HG03196 (cell line): ENCODE measurements around the gene STRA8.

ENCODE experiments used
- ATAC-seq: cut with Tn5 transposase; IDR thresholded peaks from one replicate; pipeline ENCODE4 v1.9.1; 2021; ENCODE audit not compliant: unreplicated experiment

Gene STRA8

GRCh38 chr7:135233570-135233969, at the start of gene STRA8:
TSS of gene STRA8 (plus strand) at chr7:135233838. CDS start at chr7:135240525, 6,687 bp downstream.
- ATAC-seq = no peak

GRCh38 chr7:135184254-135184841, 49.3 kb upstream of the STRA8 start:
- no peak for ATAC-seq

GRCh38 chr7:135185471-135186260, 48.0 kb upstream of the STRA8 start:
- no peak for ATAC-seq

- ATAC-seq = no peak
These were observed 47.4 kb upstream of the STRA8 start for GRCh38 chr7:135186261-135186540.

GRCh38 chr7:135186841-135187253, 46.8 kb upstream of the STRA8 start:
- ATAC-seq = peak; percentile 56

- ATAC-seq = peak; percentile 47
These were observed 45.2 kb upstream of the STRA8 start for GRCh38 chr7:135188298-135188984.

- ATAC-seq = no peak
These were observed 44.4 kb upstream of the STRA8 start for GRCh38 chr7:135189221-135189662.

- ATAC-seq = no peak
These were observed 43.7 kb upstream of the STRA8 start for GRCh38 chr7:135189961-135190360.

- no peak for ATAC-seq
These were observed 42.9 kb upstream of the STRA8 start for GRCh38 chr7:135190703-135191102.

- no peak for ATAC-seq
These were observed 40.6 kb upstream of the STRA8 start for GRCh38 chr7:135192914-135193536.

GRCh38 chr7:135193615-135194081, 40.0 kb upstream of the STRA8 start:
- ATAC-seq = no peak

- no peak for ATAC-seq
These were observed 39.0 kb upstream of the STRA8 start for GRCh38 chr7:135194494-135195095.

- ATAC-seq = no peak
These were observed 38.5 kb upstream of the STRA8 start for GRCh38 chr7:135195156-135195555.

GRCh38 chr7:135195968-135196629, 37.5 kb upstream of the STRA8 start:
- ATAC-seq = no peak

- ATAC-seq = no peak
These were observed 36.3 kb upstream of the STRA8 start for GRCh38 chr7:135197343-135197742.

GRCh38 chr7:135197906-135198655, 35.6 kb upstream of the STRA8 start:
- ATAC-seq = no peak

- no peak for ATAC-seq
These were observed 34.2 kb upstream of the STRA8 start for GRCh38 chr7:135199439-135199838.

- ATAC-seq = no peak
These were observed 32.8 kb upstream of the STRA8 start for GRCh38 chr7:135200821-135201331.

GRCh38 chr7:135201350-135201749, 32.3 kb upstream of the STRA8 start:
- ATAC-seq = no peak

GRCh38 chr7:135204341-135204749, 29.3 kb upstream of the STRA8 start:
- ATAC-seq = no peak
